Measurements from ENCODE around the gene CEP126. TPM values are rescaled to one million over a fixed set of nuclear protein-coding genes. Genes with fewer than 3 reads are reported as not detected.

Gene CEP126
- total RNA-seq, 4 donors from 2014 or later, result 0.45 to 3.8 (median 1.6) TPM

DNA sequence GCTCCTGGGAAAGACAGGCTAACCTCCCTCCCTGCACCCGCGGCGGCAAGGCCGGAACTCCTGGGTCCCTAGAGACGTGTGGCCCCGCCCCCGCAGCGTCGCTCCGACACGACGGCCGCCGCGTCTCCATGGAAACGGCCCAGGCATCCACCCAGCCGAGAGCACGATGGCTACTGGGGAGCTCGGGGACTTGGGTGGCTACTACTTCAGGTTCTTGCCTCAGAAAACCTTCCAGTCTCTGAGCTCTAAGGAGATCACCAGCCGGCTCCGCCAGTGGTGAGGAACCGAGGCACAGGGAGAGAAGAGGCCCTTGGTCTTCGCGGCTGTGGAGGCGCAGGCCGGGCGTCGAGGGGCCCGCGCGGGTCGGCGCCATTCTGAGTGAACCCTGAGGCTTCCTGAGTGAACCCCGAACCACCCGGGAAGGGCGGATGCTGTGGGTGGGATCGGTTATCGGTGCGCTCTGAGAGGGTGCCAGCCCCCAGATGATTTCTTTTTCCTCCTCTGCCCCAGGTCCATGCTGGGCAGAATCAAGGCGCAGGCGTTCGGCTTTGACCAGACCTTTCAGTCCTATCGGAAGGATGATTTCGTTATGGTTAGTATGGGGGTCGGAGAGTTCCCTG, 132.6 kb downstream of the CEP126 start, which contains the start of gene CFAP300:
TSS of gene CFAP300 (plus strand) at position 133 of the 620 bp plus-strand sequence. CDS start at position 167, 34 bp downstream.
- TF ChIP-seq CTCF (IDR thresholded peaks at IDR 0.05) (no peak), POLR2A (IDR thresholded peaks at IDR 0.05) (peak in 1 of 4 donors; percentile 11)
- peak; percentile 4 for DNase-seq
- Histone ChIP-seq H3K27ac (peak within 1 kb of the TSS; percentile 58 to 78 (median 68)), H3K36me3 (no peaks in the 10 kb centered on the region), H3K4me1 (peaks cover 0 to 17% (median 0%) of the 10 kb centered on the region in 3 donors), H3K4me3 (peak within 1 kb of the TSS; percentile 45 to 72 (median 64)), H3K27me3 (peaks cover 0 to 17% (median 0%) of the 10 kb centered on the region in 4 donors), H3K9me3 (no peaks in the 10 kb centered on the region)
- intact Hi-C loops (cut with DNase I), result no loop called here
- 4 to 7% methylated on average over 3 to 24 of the region's 45 CpGs for WGBS, 2 donors

Other genes starting within 250 kb of the CEP126 start
- gene ANGPTL5, start 1.5 kb downstream of the CEP126 start, total RNA-seq, result under 1 TPM in 2 of 4 donors, not detected in 2; 0.29 to 0.38 TPM
- gene CFAP300, start 132.4 kb downstream of the CEP126 start, total RNA-seq, result 1 to 10 TPM in 2 of 4 donors, under 1 TPM in 2; 0.31 to 2.9 (median 1.6) TPM
- 100 to 1,000 TPM in 3 of 4 donors, 10 to 100 TPM in 1; 97.0 to 177 (median 142) TPM for gene YAP1, start 195.4 kb downstream of the CEP126 start, total RNA-seq